ENCODE measurements around the gene SEC16A.

Gene SEC16A

DNA sequence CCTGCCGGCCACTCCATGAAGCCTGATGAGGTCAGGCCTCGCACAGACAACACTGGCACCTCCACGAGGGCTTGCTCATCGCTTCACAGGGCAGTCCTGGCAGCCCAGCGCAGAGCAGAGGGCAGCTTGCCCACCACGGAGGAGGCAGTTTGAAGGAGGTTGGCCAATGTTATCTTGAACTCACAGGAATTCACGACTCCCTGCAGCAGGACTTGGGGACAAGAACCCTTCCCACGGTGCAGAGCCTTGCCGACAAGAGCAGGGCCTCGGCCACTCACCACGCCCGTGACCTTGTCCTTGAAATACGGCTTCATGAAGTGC is 87.9 kb downstream of the SEC16A start:
- no peak overlapping the region for H2BK120ac ChIP-seq (ENCODE audit: low read depth, low read length)
- no peak overlapping the region for H2AK5ac ChIP-seq (ENCODE audit: low read depth, low read length)
- no peak overlapping the region for H4K8ac ChIP-seq (ENCODE audit: low read depth, low read length)
- no peak overlapping the region for H3K18ac ChIP-seq (ENCODE audit: low read length)
- no peak overlapping the region for H4K91ac ChIP-seq (ENCODE audit: low read depth, low read length, poor library complexity)
- no peaks in the 10 kb centered on the region for H3K27me3 ChIP-seq (ENCODE audit: control insufficient read depth in 3 of 3, insufficient read depth in 3 of 3, low read depth in 1 of 3, low read length in 3 of 3)
- H3K9ac ChIP-seq (ENCODE audit: low read depth, low read length, poor library complexity), result peak overlapping the region; percentile 37
- H3K23ac ChIP-seq (ENCODE audit: low read depth, low read length, poor library complexity), result peak overlapping the region; percentile 8
- no peak overlapping the region for H2AFZ ChIP-seq (ENCODE audit: low read length)
- no peak overlapping the region for H3K4me2 ChIP-seq (ENCODE audit: insufficient read depth, low read length, poor library complexity, severe bottlenecking)
- no peak overlapping the region for H3K14ac ChIP-seq (ENCODE audit: low read length)
- H2BK15ac ChIP-seq (ENCODE audit: low read length), result no peak overlapping the region
- H2BK12ac ChIP-seq (ENCODE audit: low read length), result no peak overlapping the region
- peak overlapping the region; percentile 44 for H2BK5ac ChIP-seq (ENCODE audit: low read length)
- H3K79me1 ChIP-seq (ENCODE audit: low read depth, low read length), result peaks cover 24% of the 10 kb centered on the region
- no peak for DNase-seq (ENCODE audit: low spot score)
- H3K36me3 ChIP-seq (replicated peaks in 1 of 2; ENCODE audit: control insufficient read depth in 2 of 2, insufficient read depth in 2 of 2, low read length in 2 of 2), result peaks cover 55 to 83% of the 10 kb centered on the region in 2 donors
- WGBS, 2 donors (ENCODE audit: extremely low coverage in 2 of 2, insufficient read length in 2 of 2, insufficient replicate concordance in 1 of 2), result no CpG with 5 or more reads among the region's 13 CpGs
- no peak overlapping the region for H3K4ac ChIP-seq (ENCODE audit: low read length)
- no peak overlapping the region for H3K27ac ChIP-seq (replicated peaks; ENCODE audit: low read length)
- no peak overlapping the region for H3K4me3 ChIP-seq (ENCODE audit: low read length in 2 of 2)
- no peaks in the 10 kb centered on the region for H3K9me3 ChIP-seq (replicated peaks in 1 of 2; ENCODE audit: control insufficient read depth in 2 of 2, insufficient read depth in 1 of 2, low read depth in 1 of 2, low read length in 2 of 2)
- H3K4me1 ChIP-seq (ENCODE audit: control insufficient read depth in 2 of 2, insufficient read depth in 1 of 2, low read depth in 1 of 2, low read length in 2 of 2), result peaks cover 4 to 12% of the 10 kb centered on the region in 2 donors

DNA sequence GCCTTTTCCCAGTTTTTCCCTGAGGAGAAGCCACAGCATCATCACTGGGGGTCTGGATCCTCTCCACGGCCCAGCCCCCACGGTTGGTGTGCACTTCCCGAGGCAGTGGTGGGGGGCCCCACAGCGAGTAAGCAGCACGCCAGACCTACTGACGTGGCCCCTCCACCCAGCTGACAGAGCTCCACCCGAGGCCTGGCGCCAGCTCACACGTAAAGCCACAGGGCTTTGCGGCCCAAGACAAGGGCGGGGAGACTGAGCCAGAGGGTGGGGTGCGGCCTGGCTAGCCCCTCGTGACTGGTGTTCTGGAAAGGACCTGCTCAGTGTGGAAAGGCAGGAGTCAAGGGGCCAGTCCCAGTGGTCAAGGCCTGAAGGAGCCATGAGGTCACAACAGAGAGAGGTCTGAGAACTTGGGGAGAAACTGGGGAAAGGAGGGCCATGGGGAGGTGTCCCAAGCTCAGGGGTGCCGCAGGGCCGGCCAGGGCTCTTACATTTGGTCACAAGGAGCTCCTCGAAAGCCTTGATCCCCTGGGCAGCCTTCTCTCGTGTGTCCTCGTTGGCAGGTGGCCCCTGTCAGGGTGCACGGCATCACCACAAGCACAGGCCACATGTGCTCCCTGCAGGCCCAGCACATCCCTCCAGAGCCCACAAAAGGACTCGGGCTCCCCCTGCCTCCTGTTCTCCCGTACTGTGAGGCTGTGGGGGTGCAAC is 88.4 kb downstream of the SEC16A start:
- Histone ChIP-seq H3K27ac (replicated peaks; ENCODE audit: low read length) (no peak overlapping the region), H3K9me3 (replicated peaks in 1 of 2; ENCODE audit: control insufficient read depth in 2 of 2, insufficient read depth in 1 of 2, low read depth in 1 of 2, low read length in 2 of 2) (no peaks in the 10 kb centered on the region), H3K79me1 (ENCODE audit: low read depth, low read length) (peaks cover 19% of the 10 kb centered on the region), H2AFZ (ENCODE audit: low read length) (no peak overlapping the region), H3K36me3 (replicated peaks in 1 of 2; ENCODE audit: control insufficient read depth in 2 of 2, insufficient read depth in 2 of 2, low read length in 2 of 2) (peaks cover 59 to 88% of the 10 kb centered on the region in 2 donors), H3K4me1 (ENCODE audit: control insufficient read depth in 2 of 2, insufficient read depth in 1 of 2, low read depth in 1 of 2, low read length in 2 of 2) (peaks cover 3 to 10% of the 10 kb centered on the region in 2 donors), H2AK5ac (ENCODE audit: low read depth, low read length) (no peak overlapping the region), H3K14ac (ENCODE audit: low read length) (no peak overlapping the region), H3K4ac (ENCODE audit: low read length) (no peak overlapping the region), H2BK120ac (ENCODE audit: low read depth, low read length) (no peak overlapping the region), H2BK15ac (ENCODE audit: low read length) (no peak overlapping the region), H2BK12ac (ENCODE audit: low read length) (no peak overlapping the region), H3K18ac (ENCODE audit: low read length) (no peak overlapping the region), H3K23ac (ENCODE audit: low read depth, low read length, poor library complexity) (peak overlapping the region; percentile 8), H3K4me3 (ENCODE audit: low read length in 2 of 2) (no peak overlapping the region), H3K9ac (ENCODE audit: low read depth, low read length, poor library complexity) (peak overlapping the region; percentile 37), H2BK5ac (ENCODE audit: low read length) (peak overlapping the region; percentile 44), H4K91ac (ENCODE audit: low read depth, low read length, poor library complexity) (no peak overlapping the region), H4K8ac (ENCODE audit: low read depth, low read length) (no peak overlapping the region), H3K27me3 (ENCODE audit: control insufficient read depth in 3 of 3, insufficient read depth in 3 of 3, low read depth in 1 of 3, low read length in 3 of 3) (no peaks in the 10 kb centered on the region), H3K4me2 (ENCODE audit: insufficient read depth, low read length, poor library complexity, severe bottlenecking) (no peak overlapping the region)
- no peak for DNase-seq (ENCODE audit: low spot score)
- WGBS, 2 donors (ENCODE audit: extremely low coverage in 2 of 2, insufficient read length in 2 of 2, insufficient replicate concordance in 1 of 2), result no CpG with 5 or more reads among the region's 21 CpGs

DNA sequence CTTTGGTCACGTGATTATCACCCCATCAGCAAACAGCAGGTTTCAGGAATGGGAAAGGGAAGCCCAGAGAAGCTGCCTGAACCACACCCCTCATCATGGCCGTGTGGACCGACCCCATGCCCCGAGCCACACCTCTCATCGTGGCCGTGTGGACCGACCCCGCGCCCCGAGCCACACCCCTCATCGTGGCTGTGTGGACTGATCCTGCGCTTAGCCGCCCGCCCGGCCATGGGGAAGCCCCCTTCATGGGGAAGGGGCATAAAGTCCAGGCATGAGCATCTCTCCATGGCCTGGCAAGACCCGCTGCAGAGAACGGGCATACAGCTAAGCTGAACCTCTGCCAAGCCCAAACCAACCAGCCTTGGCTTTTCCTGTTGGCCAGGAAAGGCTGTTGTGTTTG is 89.3 kb downstream of the SEC16A start:
- H3K27ac ChIP-seq (replicated peaks; ENCODE audit: low read length), result no peak overlapping the region
- H3K4me2 ChIP-seq (ENCODE audit: insufficient read depth, low read length, poor library complexity, severe bottlenecking), result no peak overlapping the region
- DNase-seq (ENCODE audit: low spot score), result no peak
- H3K79me1 ChIP-seq (ENCODE audit: low read depth, low read length), result peaks cover 12% of the 10 kb centered on the region
- no peak overlapping the region for H4K91ac ChIP-seq (ENCODE audit: low read depth, low read length, poor library complexity)
- peaks cover 66 to 94% of the 10 kb centered on the region in 2 donors for H3K36me3 ChIP-seq (replicated peaks in 1 of 2; ENCODE audit: control insufficient read depth in 2 of 2, insufficient read depth in 2 of 2, low read length in 2 of 2)
- no CpG with 5 or more reads among the region's 17 CpGs for WGBS, 2 donors (ENCODE audit: extremely low coverage in 2 of 2, insufficient read length in 2 of 2, insufficient replicate concordance in 1 of 2)
- H3K4ac ChIP-seq (ENCODE audit: low read length), result no peak overlapping the region
- no peak overlapping the region for H3K14ac ChIP-seq (ENCODE audit: low read length)
- no peak overlapping the region for H3K9ac ChIP-seq (ENCODE audit: low read depth, low read length, poor library complexity)
- H2BK15ac ChIP-seq (ENCODE audit: low read length), result no peak overlapping the region
- H2BK12ac ChIP-seq (ENCODE audit: low read length), result no peak overlapping the region
- no peak overlapping the region for H2BK5ac ChIP-seq (ENCODE audit: low read length)
- no peak overlapping the region for H3K4me3 ChIP-seq (ENCODE audit: low read length in 2 of 2)
- no peak overlapping the region for H3K18ac ChIP-seq (ENCODE audit: low read length)
- H4K8ac ChIP-seq (ENCODE audit: low read depth, low read length), result no peak overlapping the region
- no peak overlapping the region for H2AFZ ChIP-seq (ENCODE audit: low read length)
- H2AK5ac ChIP-seq (ENCODE audit: low read depth, low read length), result no peak overlapping the region
- no peak overlapping the region for H2BK120ac ChIP-seq (ENCODE audit: low read depth, low read length)
- H3K27me3 ChIP-seq (ENCODE audit: control insufficient read depth in 3 of 3, insufficient read depth in 3 of 3, low read depth in 1 of 3, low read length in 3 of 3), result no peaks in the 10 kb centered on the region
- no peak overlapping the region for H3K23ac ChIP-seq (ENCODE audit: low read depth, low read length, poor library complexity)
- peaks cover 0 to under 1% of the 10 kb centered on the region in 2 donors for H3K4me1 ChIP-seq (ENCODE audit: control insufficient read depth in 2 of 2, insufficient read depth in 1 of 2, low read depth in 1 of 2, low read length in 2 of 2)
- H3K9me3 ChIP-seq (replicated peaks in 1 of 2; ENCODE audit: control insufficient read depth in 2 of 2, insufficient read depth in 1 of 2, low read depth in 1 of 2, low read length in 2 of 2), result no peaks in the 10 kb centered on the region

DNA sequence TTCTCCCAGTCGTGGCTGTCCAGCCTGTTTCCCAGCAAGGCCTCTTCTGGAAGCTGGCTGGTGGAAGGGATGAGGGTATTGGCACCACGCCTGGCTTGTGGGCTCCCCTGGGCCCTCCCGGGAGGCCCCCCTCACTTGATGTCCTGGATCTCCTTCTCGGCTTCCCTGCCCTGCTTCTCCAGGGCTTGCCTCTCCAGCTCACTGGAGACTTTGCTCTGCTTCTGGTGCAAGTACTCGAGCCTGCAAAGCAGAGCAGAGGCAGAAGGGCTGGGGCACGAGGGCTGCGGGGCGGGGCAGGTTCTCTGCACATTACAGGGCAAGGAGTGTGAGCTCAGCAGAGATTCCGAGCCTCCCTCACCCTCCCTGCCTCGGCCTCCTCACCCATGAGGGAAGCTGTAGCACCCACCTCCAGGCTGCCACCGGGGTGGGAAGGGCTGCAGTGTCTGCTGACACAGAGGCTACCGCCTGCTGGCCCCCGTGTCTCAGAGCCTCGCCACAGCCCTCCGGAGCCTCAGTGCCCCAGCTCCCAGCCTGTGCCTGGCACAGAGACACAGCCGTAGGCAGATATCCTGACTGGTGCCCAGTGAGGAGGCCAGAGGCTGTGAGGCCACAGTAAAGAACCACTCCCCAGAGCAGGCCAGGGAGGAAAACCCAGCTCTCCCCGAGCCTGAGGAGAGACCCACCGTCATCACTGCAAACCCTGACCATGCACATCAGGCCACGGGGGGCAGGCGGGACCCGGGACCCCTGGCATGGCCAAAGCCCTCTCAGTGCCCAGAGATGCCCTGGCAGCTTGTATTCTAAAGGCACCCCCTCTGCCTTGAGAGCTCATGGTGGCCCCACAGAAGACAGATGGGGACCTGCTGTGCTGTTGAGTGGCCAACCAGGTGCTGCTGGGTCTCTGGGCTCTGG is 90.0 kb downstream of the SEC16A start:
- no peak for DNase-seq (ENCODE audit: low spot score)
- no peak overlapping the region for H3K27ac ChIP-seq (replicated peaks; ENCODE audit: low read length)
- no peak overlapping the region for H2BK12ac ChIP-seq (ENCODE audit: low read length)
- no peak overlapping the region for H4K91ac ChIP-seq (ENCODE audit: low read depth, low read length, poor library complexity)
- H2BK15ac ChIP-seq (ENCODE audit: low read length), result no peak overlapping the region
- H4K8ac ChIP-seq (ENCODE audit: low read depth, low read length), result no peak overlapping the region
- no peak overlapping the region for H3K4ac ChIP-seq (ENCODE audit: low read length)
- no peak overlapping the region for H2BK5ac ChIP-seq (ENCODE audit: low read length)
- peak overlapping the region; percentile 21 for H3K9ac ChIP-seq (ENCODE audit: low read depth, low read length, poor library complexity)
- no peaks in the 10 kb centered on the region for H3K4me1 ChIP-seq (ENCODE audit: control insufficient read depth in 2 of 2, insufficient read depth in 1 of 2, low read depth in 1 of 2, low read length in 2 of 2)
- H2AK5ac ChIP-seq (ENCODE audit: low read depth, low read length), result no peak overlapping the region
- no peak overlapping the region for H2BK120ac ChIP-seq (ENCODE audit: low read depth, low read length)
- H3K18ac ChIP-seq (ENCODE audit: low read length), result no peak overlapping the region
- H3K4me3 ChIP-seq (ENCODE audit: low read length in 2 of 2), result no peak overlapping the region
- no peaks in the 10 kb centered on the region for H3K9me3 ChIP-seq (replicated peaks in 1 of 2; ENCODE audit: control insufficient read depth in 2 of 2, insufficient read depth in 1 of 2, low read depth in 1 of 2, low read length in 2 of 2)
- H3K36me3 ChIP-seq (replicated peaks in 1 of 2; ENCODE audit: control insufficient read depth in 2 of 2, insufficient read depth in 2 of 2, low read length in 2 of 2), result peaks cover 70 to 93% of the 10 kb centered on the region in 2 donors
- peaks cover 8% of the 10 kb centered on the region for H3K79me1 ChIP-seq (ENCODE audit: low read depth, low read length)
- no peak overlapping the region for H2AFZ ChIP-seq (ENCODE audit: low read length)
- WGBS, 2 donors (ENCODE audit: extremely low coverage in 2 of 2, insufficient read length in 2 of 2, insufficient replicate concordance in 1 of 2), result no CpG with 5 or more reads among the region's 21 CpGs
- no peaks in the 10 kb centered on the region for H3K27me3 ChIP-seq (ENCODE audit: control insufficient read depth in 3 of 3, insufficient read depth in 3 of 3, low read depth in 1 of 3, low read length in 3 of 3)
- no peak overlapping the region for H3K4me2 ChIP-seq (ENCODE audit: insufficient read depth, low read length, poor library complexity, severe bottlenecking)
- H3K23ac ChIP-seq (ENCODE audit: low read depth, low read length, poor library complexity), result no peak overlapping the region
- no peak overlapping the region for H3K14ac ChIP-seq (ENCODE audit: low read length)
